Transverse colon (tissue), 4 donors: ENCODE measurements around the gene CDHR3. TPM values are rescaled to one million over a fixed set of nuclear protein-coding genes. Genes with fewer than 3 reads are reported as not detected.

Source experiments
- DNase-seq: peaks from one replicate; pipeline ENCODE4 v3.0.0-alpha.2; 2019
- H3K27ac ChIP-seq, 4 donors: fragments of 200-600 bp; sonication (generic); 2 replicates each; pipeline ENCODE4 v1.5.1; 2016 to 2018; ENCODE audit warnings: inconsistent platforms in 4 of 4
- H3K27me3 ChIP-seq: fragments of 200-600 bp; sonication (generic); 2 replicates; pipeline ENCODE4 v1.5.1; 2017; ENCODE audit warnings: inconsistent platforms
- H3K36me3 ChIP-seq, 4 donors: fragments of 200-600 bp; sonication (generic); 2 replicates each; pipeline ENCODE4 v1.5.1; 2017 to 2019; ENCODE audit warnings: inconsistent platforms in 4 of 4
- H3K4me1 ChIP-seq, 4 donors: fragments of 200-600 bp; sonication (generic); 2 replicates each; pipeline ENCODE4 v1.5.1; 2017 to 2020; ENCODE audit warnings: inconsistent platforms in 4 of 4
- H3K4me3 ChIP-seq, 4 donors: fragments of 200-600 bp; sonication (generic); 1 replicate in 1 of 4; 2 replicates in 3 of 4; pipeline versions ENCODE4 v1.5.1 to v1.6.1; 2017 to 2019; ENCODE audit warnings: inconsistent platforms in 4 of 4
- H3K9me3 ChIP-seq, 2 donors: fragments of 200-600 bp; sonication (generic); 2 replicates each; pipeline ENCODE4 v1.5.1; 2017 to 2019; ENCODE audit warnings: inconsistent platforms in 2 of 2
- CTCF ChIP-seq, 5 experiments: fragments of 200-600 bp in 3 of 5; fragments of 450-650 bp in 2 of 5; sonication (generic) in 3 of 5; IDR thresholded peaks; 1 replicate in 2 of 5; 2 replicates in 3 of 5; pipeline ENCODE4 v1.5.1; 2016 to 2017; ENCODE audit warnings: antibody characterized with exemption in 5 of 5, inconsistent platforms in 3 of 5, mild to moderate bottlenecking in 2 of 5, moderate library complexity in 1 of 5
- EP300 ChIP-seq: sonication (generic); formaldehyde crosslinking; IDR thresholded peaks from one replicate; pipeline ENCODE4 v1.6.1; 2017; ENCODE audit warnings: antibody characterized with exemption, low read depth
- POLR2A ChIP-seq: fragments of 450-650 bp; IDR thresholded peaks from one replicate; pipeline ENCODE4 v1.6.1; 2016; ENCODE audit warnings: antibody characterized with exemption, mild to moderate bottlenecking, moderate library complexity
- POLR2AphosphoS5 ChIP-seq, 3 donors: sonication (generic); formaldehyde crosslinking; IDR thresholded peaks; one replicate each; pipeline ENCODE4 v1.6.1; 2016; ENCODE audit warnings: antibody characterized with exemption in 3 of 3
- WGBS, 2 donors: methylation state at CpG; one replicate each; pipeline ENCODE4 v1.1.5; 2018; ENCODE audit warnings: low coverage in 1 of 2; 5-methylcytosine and 5-hydroxymethylcytosine counted together
- in situ Hi-C, 4 donors: fragments of 200-750 bp; cut with MboI; loops; one replicate each; pipeline versions ENCODE4 v1.15.0 to v1.15.1; 2017; ENCODE audit warnings: low sequenced_read_pairs in 3 of 4, low pct_ligation_motif_present in 1 of 4, low pct_unique_long_range_greater_than_20kb in 1 of 4
- intact Hi-C: fragments of 100-400 bp; cut with DNase I; formaldehyde crosslinking; loops from one replicate; pipeline ENCODE4 v1.15.1; 2023; ENCODE audit warnings: low total_unique reads
- total RNA-seq, 4 donors: library from RNA; depleted of rRNA; stranded (reverse); fragments of >200 nt; gene quantifications; one replicate each; pipeline ENCODE4 v1.1.0, GENCODE V29; 2016

Gene CDHR3
- total RNA-seq, 4 donors from 2014 or later: 7.6 to 34.4 (median 29.1) TPM

- WGBS, 2 donors: 84% methylated on average over 5 of the region's 5 CpGs; no CpG with 5 or more reads in 1 of the 2 donors
- DNase-seq: no peak
- no peak overlapping the region for H3K27ac ChIP-seq
- H3K27me3 ChIP-seq: no peaks in the 10 kb centered on the region
- TF ChIP-seq CTCF (IDR thresholded peaks at IDR 0.05) (no peak), POLR2AphosphoS5 (IDR thresholded peaks at IDR 0.05) (no peak), POLR2A (no peak), EP300 (no peak)
- H3K36me3 ChIP-seq: no peaks in the 10 kb centered on the region
- H3K4me3 ChIP-seq: no peak overlapping the region
- no peaks in the 10 kb centered on the region for H3K9me3 ChIP-seq
- in situ Hi-C loops: no loop called here
- H3K4me1 ChIP-seq: no peaks in the 10 kb centered on the region
- intact Hi-C loops: no loop called here
Observed at GRCh38 chr7:105974471-105974870, 11.4 kb downstream of the CDHR3 start.

- WGBS, 2 donors: 31 to 72% methylated on average over 3 to 8 of the region's 8 CpGs
- H3K4me3 ChIP-seq: no peak overlapping the region
- no peaks in the 10 kb centered on the region for H3K27me3 ChIP-seq
- H3K9me3 ChIP-seq: no peaks in the 10 kb centered on the region
- DNase-seq: no peak
- no peaks in the 10 kb centered on the region for H3K36me3 ChIP-seq
- no peak for TF ChIP-seq POLR2A
- TF ChIP-seq POLR2AphosphoS5 (IDR thresholded peaks at IDR 0.05): no peak
- TF ChIP-seq EP300: no peak
- TF ChIP-seq CTCF (IDR thresholded peaks at IDR 0.05): no peak
- no peaks in the 10 kb centered on the region for H3K4me1 ChIP-seq
- no peak overlapping the region for H3K27ac ChIP-seq
- in situ Hi-C loops (no loop called here), intact Hi-C loops (no loop called here)
Observed at GRCh38 chr7:105975770-105976417, 12.8 kb downstream of the CDHR3 start.

- Histone ChIP-seq H3K36me3 (no peaks in the 10 kb centered on the region), H3K9me3 (no peaks in the 10 kb centered on the region), H3K27ac (no peak overlapping the region), H3K4me3 (no peak overlapping the region), H3K4me1 (no peaks in the 10 kb centered on the region), H3K27me3 (no peaks in the 10 kb centered on the region)
- no peak for DNase-seq
- in situ Hi-C loops: no loop called here
- 79 to 86% methylated on average over 4 of the region's 4 CpGs for WGBS, 2 donors
- TF ChIP-seq EP300: no peak
- TF ChIP-seq CTCF (IDR thresholded peaks at IDR 0.05): no peak
- no peak for TF ChIP-seq POLR2A
- TF ChIP-seq POLR2AphosphoS5 (IDR thresholded peaks at IDR 0.05): no peak
- intact Hi-C loops: no loop called here
Observed at GRCh38 chr7:105976868-105977267, 13.8 kb downstream of the CDHR3 start.

GRCh38 chr7:105978035-105978434, 15.0 kb downstream of the CDHR3 start:
- WGBS, 2 donors: 84 to 92% methylated on average over 2 to 3 of the region's 3 CpGs
- intact Hi-C loops (no loop called here), in situ Hi-C loops (no loop called here)
- Histone ChIP-seq H3K4me1 (no peaks in the 10 kb centered on the region), H3K27ac (no peak overlapping the region), H3K9me3 (no peaks in the 10 kb centered on the region), H3K27me3 (no peaks in the 10 kb centered on the region), H3K4me3 (no peak overlapping the region), H3K36me3 (no peaks in the 10 kb centered on the region)
- no peak for DNase-seq
- TF ChIP-seq EP300: no peak
- no peak for TF ChIP-seq POLR2A

GRCh38 chr7:105978974-105979373, 15.9 kb downstream of the CDHR3 start:
- WGBS, 2 donors: 92% methylated on average over 2 of the region's 2 CpGs; no CpG with 5 or more reads in 1 of the 2 donors
- intact Hi-C loops: no loop called here
- Histone ChIP-seq H3K27ac (no peak overlapping the region), H3K4me3 (no peak overlapping the region), H3K9me3 (no peaks in the 10 kb centered on the region), H3K36me3 (no peaks in the 10 kb centered on the region), H3K4me1 (no peaks in the 10 kb centered on the region), H3K27me3 (no peaks in the 10 kb centered on the region)
- DNase-seq: no peak
- in situ Hi-C loops: no loop called here
- TF ChIP-seq POLR2A (no peak), EP300 (no peak), POLR2AphosphoS5 (IDR thresholded peaks at IDR 0.05) (no peak)
